LNCaP clone FGC (cell line): ENCODE results near the gene NEK5.

Experiments used
- DNase-seq: peaks from one replicate; pipeline ENCODE4 v3.0.0-alpha.2; 2011; ENCODE audit warnings: low read depth
- H3K4me3 ChIP-seq: 2 replicates; pipeline ENCODE4 v1.5.1; 2011; ENCODE audit warnings: mild to moderate bottlenecking, low read depth, low read length, control low read depth
- TF ChIP-seq, protein P1 (sequence below): IDR thresholded peaks from 2 replicates; pipeline ENCODE4 v1.5.1; 2012; ENCODE audit warnings: mild to moderate bottlenecking; ENCODE audit not compliant: control insufficient read depth, insufficient read depth; ENCODE audit errors: extremely low read depth

NEK5 gene

DNA sequence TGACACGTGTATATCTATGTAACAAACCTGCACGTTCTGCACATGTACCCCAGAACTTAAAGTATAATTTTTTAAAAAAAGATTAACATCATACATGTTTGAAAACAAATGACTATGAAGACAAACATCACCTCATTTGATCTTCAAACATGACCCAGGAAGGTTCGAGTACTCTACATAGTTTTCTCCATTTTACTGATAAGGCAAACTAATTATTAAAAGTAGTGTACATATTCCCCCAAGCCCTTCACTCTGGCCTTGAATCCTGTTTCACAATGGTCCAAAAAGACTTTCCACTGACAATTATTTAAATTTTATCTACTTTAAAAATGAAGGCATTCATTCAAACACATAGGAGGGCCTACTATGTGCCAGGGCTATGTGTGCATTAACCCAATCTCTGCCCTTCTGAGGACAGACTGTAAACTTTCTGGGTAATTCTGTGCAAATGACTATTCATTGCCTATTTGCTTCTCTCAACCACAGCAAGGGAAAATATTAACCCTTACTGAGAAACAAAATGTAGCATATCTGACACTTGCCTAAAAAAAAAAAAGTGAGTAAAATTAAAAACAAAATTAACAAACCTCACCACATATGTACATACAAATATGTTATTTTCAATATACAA is 139.8 kb downstream of the NEK5 start:
- DNase-seq, result no peak
- TF ChIP-seq, protein P1, sequence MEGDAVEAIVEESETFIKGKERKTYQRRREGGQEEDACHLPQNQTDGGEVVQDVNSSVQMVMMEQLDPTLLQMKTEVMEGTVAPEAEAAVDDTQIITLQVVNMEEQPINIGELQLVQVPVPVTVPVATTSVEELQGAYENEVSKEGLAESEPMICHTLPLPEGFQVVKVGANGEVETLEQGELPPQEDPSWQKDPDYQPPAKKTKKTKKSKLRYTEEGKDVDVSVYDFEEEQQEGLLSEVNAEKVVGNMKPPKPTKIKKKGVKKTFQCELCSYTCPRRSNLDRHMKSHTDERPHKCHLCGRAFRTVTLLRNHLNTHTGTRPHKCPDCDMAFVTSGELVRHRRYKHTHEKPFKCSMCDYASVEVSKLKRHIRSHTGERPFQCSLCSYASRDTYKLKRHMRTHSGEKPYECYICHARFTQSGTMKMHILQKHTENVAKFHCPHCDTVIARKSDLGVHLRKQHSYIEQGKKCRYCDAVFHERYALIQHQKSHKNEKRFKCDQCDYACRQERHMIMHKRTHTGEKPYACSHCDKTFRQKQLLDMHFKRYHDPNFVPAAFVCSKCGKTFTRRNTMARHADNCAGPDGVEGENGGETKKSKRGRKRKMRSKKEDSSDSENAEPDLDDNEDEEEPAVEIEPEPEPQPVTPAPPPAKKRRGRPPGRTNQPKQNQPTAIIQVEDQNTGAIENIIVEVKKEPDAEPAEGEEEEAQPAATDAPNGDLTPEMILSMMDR, result no peak
- H3K4me3 ChIP-seq, result no peak overlapping the region
